ENCODE data around the gene ANXA6. TPM values are rescaled to one million over a fixed set of nuclear protein-coding genes. Genes with fewer than 3 reads are reported as not detected.

The ANXA6 gene
- total RNA-seq, 1 donor from 2014 or later = 257 TPM

GRCh38 chr5:151110122-151110681 lies 47.4 kb downstream of the ANXA6 start:
- no peak for DNase-seq (ENCODE audit: low spot score)
- intact Hi-C loops (cut with DNase I) = no loop called here

GRCh38 chr5:151108566-151108965 lies 49.0 kb downstream of the ANXA6 start:
- intact Hi-C loops (cut with DNase I) = no loop called here

GRCh38 chr5:151107738-151108520 lies 49.6 kb downstream of the ANXA6 start:
- peak; percentile 86 for DNase-seq (ENCODE audit: low spot score)
- intact Hi-C loops (cut with DNase I) = no loop called here

More at GRCh38 chr5:151108566-151108965, 49.0 kb downstream of the ANXA6 start:
- no peak for DNase-seq (ENCODE audit: low spot score)

- intact Hi-C loops (cut with DNase I) = no loop called here
- DNase-seq (ENCODE audit: low spot score) = no peak
Observed at GRCh38 chr5:151107084-151107483, 50.5 kb downstream of the ANXA6 start.

- DNase-seq (ENCODE audit: low spot score) = no peak
- intact Hi-C loops (cut with DNase I) = no loop called here
Observed at GRCh38 chr5:151106509-151106908, 51.1 kb downstream of the ANXA6 start.

GRCh38 chr5:151106043-151106442 lies 51.5 kb downstream of the ANXA6 start:
- intact Hi-C loops (cut with DNase I) = no loop called here
- no peak for DNase-seq (ENCODE audit: low spot score)

- no peak for DNase-seq (ENCODE audit: low spot score)
- intact Hi-C loops (cut with DNase I) = no loop called here
Observed at GRCh38 chr5:151105561-151105960, 52.0 kb downstream of the ANXA6 start.

GRCh38 chr5:151104795-151105194 lies 52.8 kb downstream of the ANXA6 start:
- intact Hi-C loops (cut with DNase I) = no loop called here
- DNase-seq (ENCODE audit: low spot score) = no peak

GRCh38 chr5:151101746-151102145 lies 55.8 kb downstream of the ANXA6 start:
- DNase-seq (ENCODE audit: low spot score) = no peak
- intact Hi-C loops (cut with DNase I) = no loop called here

GRCh38 chr5:151101151-151101550 lies 56.4 kb downstream of the ANXA6 start:
- intact Hi-C loops (cut with DNase I) = no loop called here
- no peak for DNase-seq (ENCODE audit: low spot score)

- no peak for DNase-seq (ENCODE audit: low spot score)
- intact Hi-C loops (cut with DNase I) = no loop called here
Observed at GRCh38 chr5:151100681-151101080, 56.9 kb downstream of the ANXA6 start.

GRCh38 chr5:151098768-151099121 lies 58.8 kb downstream of the ANXA6 start:
- DNase-seq (ENCODE audit: low spot score) = no peak
- intact Hi-C loops (cut with DNase I) = no loop called here

GRCh38 chr5:151097820-151098767 lies 59.5 kb downstream of the ANXA6 start:
- intact Hi-C loops (cut with DNase I) = no loop called here
- no peak for DNase-seq (ENCODE audit: low spot score)

GRCh38 chr5:151097061-151097460 lies 60.5 kb downstream of the ANXA6 start:
- no peak for DNase-seq (ENCODE audit: low spot score)
- intact Hi-C loops (cut with DNase I) = no loop called here

- intact Hi-C loops (cut with DNase I) = no loop called here
- no peak for DNase-seq (ENCODE audit: low spot score)
Observed at GRCh38 chr5:151096001-151096373, 61.6 kb downstream of the ANXA6 start.

- DNase-seq (ENCODE audit: low spot score) = no peak
- intact Hi-C loops (cut with DNase I) = no loop called here
Observed at GRCh38 chr5:151095341-151096000, 62.1 kb downstream of the ANXA6 start.

- DNase-seq (ENCODE audit: low spot score) = no peak
- intact Hi-C loops (cut with DNase I) = no loop called here
Observed at GRCh38 chr5:151094852-151095245, 62.7 kb downstream of the ANXA6 start.

- intact Hi-C loops (cut with DNase I) = no loop called here
- no peak for DNase-seq (ENCODE audit: low spot score)
Observed at GRCh38 chr5:151094030-151094851, 63.3 kb downstream of the ANXA6 start.

GRCh38 chr5:151093476-151093889 lies 64.1 kb downstream of the ANXA6 start:
- intact Hi-C loops (cut with DNase I) = no loop called here
- no peak for DNase-seq (ENCODE audit: low spot score)
